Measurements from ENCODE around the gene SLC25A21.

DNA sequence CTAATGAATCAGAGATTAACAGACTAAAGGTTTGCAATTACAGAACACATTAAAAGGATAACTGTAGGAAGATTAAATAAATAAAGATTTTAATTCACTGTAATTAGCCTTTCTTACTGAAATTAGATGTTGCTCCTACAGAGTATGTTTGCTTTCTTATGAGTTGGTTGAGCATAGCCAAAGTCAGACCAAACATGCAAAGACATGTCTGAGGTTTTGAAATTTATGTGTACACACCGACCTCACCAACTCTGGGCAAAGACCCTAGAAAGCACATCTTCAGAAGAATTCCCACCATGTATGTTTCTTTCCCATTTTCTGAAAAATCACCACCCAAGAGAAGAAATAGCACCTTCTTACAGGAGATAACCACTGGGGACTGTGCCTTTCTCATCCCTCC is 351.5 kb downstream of the SLC25A21 start:
- TF ChIP-seq, protein P1, sequence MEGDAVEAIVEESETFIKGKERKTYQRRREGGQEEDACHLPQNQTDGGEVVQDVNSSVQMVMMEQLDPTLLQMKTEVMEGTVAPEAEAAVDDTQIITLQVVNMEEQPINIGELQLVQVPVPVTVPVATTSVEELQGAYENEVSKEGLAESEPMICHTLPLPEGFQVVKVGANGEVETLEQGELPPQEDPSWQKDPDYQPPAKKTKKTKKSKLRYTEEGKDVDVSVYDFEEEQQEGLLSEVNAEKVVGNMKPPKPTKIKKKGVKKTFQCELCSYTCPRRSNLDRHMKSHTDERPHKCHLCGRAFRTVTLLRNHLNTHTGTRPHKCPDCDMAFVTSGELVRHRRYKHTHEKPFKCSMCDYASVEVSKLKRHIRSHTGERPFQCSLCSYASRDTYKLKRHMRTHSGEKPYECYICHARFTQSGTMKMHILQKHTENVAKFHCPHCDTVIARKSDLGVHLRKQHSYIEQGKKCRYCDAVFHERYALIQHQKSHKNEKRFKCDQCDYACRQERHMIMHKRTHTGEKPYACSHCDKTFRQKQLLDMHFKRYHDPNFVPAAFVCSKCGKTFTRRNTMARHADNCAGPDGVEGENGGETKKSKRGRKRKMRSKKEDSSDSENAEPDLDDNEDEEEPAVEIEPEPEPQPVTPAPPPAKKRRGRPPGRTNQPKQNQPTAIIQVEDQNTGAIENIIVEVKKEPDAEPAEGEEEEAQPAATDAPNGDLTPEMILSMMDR (conservative IDR thresholded peaks at IDR 0.05 in 1 of 2, IDR thresholded peaks at IDR 0.05 in 1 of 2; ENCODE audit: low read depth in 1 of 2, low read length in 2 of 2), result no peak
- no peak for TF ChIP-seq EZH2 (IDR thresholded peaks at IDR 0.05; ENCODE audit: low read length, missing control alignments)
